AG08396 (cell line): ENCODE data around the gene ZNF552.
"Not testable (repeated sequence)": the region's sequence is repeated elsewhere in the genome, so short reads cannot be mapped to it uniquely, and the experiment has no call there.

Source experiments
- DNase-seq: peaks from one replicate; pipeline ENCODE4 v3.0.0; 2012; ENCODE audit warnings: low spot score, mixed read lengths

ZNF552 gene

DNA sequence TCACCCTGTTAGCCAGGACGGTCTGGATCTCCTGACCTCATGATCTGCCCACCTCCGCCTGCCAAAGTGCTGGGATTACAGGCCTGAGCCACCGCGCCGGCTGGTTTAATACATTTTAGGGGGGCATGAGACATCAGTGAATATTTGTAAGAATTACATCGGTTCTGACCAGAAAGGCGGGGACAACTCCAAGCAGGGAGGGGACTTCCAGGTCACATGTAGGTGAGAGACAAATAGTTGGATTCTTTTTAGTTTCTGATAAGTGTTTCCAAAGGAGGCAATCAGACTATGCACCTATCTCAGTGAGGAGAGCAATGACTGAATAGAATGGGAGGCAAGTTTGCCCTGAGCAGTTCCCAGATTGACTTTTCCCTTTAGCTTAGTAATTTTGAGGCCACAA, 3.7 kb upstream of the ZNF552 start:
- no peak for DNase-seq

GRCh38 chr19:57817976-57818375, 3.3 kb upstream of the ZNF552 start:
- DNase-seq, result no peak

GRCh38 chr19:57816652-57817051, 1.9 kb upstream of the ZNF552 start:
- DNase-seq, result no peak

DNA sequence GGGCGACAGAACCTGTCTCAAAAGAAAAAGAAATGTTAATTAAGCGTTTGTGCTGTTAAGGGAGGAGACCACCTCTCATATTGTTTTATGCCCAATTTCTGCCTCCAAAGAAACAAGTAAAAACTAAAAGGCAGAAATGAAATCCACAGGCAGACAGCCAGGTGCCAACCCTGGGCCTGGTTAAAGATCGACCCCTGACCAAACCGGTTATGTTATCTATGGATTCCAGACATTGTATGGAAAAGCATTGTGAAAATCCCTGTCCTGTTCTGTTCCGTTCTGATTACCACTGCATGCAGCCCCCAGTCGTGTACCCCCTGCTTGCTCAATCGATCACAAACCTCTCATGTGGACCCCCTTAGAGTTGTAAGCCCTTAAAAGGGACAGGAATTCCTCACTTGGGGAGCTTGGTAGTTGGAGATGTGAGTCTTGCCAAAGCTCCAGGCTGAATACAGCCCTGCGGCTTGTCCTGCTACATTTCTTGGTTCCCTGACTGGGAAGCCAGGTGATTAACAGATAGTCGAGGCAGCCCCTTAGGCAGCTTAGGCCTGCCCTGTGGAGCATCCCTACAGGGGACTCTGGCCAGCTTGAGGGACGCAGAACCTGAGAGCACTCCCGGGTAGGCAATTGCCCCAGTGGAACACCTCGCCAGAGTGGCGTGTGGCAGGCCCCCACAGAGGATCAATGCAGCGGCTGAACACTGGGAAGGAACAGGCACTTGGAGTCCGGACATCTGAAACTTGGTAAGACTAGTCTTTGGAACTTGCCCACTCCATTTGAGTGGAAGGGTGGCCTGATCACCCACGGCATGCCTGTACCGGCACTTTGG, 748 bp upstream of the ZNF552 start:
- no peak for DNase-seq

DNA sequence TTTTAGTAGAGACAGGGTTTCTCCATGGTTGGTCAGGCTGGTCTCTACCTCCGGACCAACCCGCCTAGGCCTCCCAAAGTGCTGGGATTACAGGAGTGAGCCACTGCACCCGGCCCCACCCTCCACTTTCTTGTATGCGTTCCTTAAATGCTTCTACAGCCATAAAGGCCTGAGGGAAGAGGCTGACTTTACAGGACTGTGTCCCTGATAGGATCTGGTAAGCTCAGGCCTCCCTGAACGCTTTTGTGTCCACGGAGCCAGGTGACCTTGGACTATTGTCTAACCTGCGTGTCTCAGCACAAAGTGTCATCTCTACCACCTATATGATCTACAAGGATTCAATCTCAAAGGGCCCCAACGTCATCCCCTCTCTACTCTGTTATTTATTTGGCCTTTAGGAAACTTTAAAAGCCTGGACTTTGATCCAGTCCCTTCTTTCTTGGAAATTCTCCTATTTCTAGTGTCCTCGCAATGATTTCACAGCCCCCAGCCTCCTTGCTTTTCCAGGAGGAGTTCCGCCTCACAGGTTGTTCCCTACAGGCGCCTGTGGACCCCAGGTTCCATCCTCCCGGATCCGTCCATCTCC, 701 bp downstream of the ZNF552 start:
- no peak for DNase-seq

DNA sequence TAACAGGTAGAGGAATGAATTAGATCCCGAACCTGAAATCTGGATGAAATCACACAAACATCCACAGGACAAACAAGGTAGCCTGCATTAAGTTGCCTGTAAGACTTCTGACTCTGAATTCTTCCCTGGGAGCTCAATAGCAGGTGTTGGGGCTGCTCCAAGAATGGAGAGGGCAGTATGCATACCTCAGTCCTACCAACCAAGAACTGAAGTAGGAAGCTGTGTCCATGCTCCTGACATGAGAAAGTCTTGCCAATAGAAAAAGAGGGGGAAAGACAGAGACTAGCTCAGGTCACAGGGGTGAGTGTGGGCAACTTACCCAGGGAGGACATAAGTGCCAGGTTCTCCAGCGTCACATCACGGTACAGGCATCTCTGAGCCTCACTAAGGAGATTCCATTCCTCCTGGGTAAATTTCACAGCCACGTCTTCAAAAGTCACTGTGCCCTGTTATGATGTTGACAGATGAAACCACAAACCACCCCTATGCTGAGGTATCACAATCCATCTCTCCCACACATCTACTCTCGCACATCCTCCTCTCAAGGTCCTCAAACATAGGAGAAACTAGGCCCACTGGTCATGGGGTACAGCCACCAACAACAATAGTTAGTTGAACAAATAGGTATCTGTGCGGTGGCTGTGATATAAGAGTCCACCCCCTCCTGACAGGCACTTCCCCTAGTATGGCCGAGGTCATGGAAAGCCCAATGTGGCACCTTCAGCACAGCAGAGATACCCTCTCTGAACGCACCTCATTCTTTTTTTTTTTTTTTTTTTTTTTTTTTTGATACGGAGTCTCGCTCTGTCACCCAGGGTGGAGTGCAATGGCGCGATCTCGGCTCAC, 1.5 kb downstream of the ZNF552 start:
- not testable (repeated sequence) for DNase-seq

GRCh38 chr19:57812226-57812625, 2.5 kb downstream of the ZNF552 start:
- no peak for DNase-seq

- not testable (repeated sequence) for DNase-seq
These were observed 4.1 kb downstream of the ZNF552 start for GRCh38 chr19:57810410-57811295.

DNA sequence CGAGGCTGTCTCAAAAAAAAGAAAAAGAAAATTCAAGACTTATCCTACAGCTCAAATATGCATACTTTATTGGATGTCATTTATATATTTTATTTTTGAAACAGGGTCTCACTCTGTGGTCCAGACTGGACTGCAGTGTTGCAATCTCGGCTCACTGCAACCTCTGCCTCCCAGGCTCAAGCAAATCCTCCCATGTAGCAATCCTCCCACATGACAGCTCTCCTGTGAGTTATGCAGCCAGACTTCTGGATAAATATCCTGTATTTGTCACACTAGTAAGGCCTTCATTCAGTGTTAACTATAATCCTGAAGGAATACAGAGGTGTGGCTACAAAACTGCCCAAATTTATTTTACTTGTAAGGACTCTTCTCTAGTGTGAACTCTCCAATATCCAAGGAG, 7.2 kb downstream of the ZNF552 start:
- DNase-seq, result no peak

GRCh38 chr19:57803594-57804325, 11.0 kb downstream of the ZNF552 start:
- DNase-seq, result peak; percentile 54

DNA sequence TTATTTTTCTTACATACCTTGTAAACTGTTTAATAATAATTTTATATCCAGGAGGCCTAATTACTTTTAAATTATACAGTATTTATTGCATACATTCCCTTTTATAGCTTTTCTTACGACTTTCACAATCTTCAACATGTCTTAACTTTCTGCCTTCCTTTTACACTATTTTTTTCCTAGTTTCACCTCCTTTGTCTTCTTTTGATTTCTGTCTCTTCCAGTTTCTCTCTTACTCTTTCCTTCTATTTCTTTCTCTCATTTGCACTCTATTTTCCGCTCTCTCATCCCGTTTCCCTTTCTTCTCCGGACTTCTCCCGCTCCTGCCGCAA, 11.5 kb downstream of the ZNF552 start:
- no peak for DNase-seq

- DNase-seq, result no peak
These were observed 12.4 kb downstream of the ZNF552 start for GRCh38 chr19:57802269-57802668.

DNA sequence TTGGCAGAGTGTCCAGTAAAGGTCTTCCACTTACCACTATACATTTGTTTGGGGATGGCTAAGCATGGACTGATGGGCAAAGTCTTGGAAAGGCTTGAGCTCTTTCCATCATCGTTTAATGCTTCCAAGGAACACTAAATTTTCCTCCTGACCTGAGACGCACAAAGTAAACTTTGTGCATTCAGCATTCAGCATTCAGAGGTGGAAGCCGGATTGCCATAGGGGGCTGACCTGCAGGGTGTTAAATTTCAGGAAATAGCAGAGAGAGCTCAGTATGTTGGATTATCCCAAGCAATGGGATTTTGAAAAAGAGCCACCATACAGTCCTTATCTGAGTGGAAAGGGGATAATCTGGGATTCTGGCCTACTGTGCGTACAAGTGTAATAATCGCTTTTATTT, 14.0 kb downstream of the ZNF552 start:
- DNase-seq, result no peak

DNA sequence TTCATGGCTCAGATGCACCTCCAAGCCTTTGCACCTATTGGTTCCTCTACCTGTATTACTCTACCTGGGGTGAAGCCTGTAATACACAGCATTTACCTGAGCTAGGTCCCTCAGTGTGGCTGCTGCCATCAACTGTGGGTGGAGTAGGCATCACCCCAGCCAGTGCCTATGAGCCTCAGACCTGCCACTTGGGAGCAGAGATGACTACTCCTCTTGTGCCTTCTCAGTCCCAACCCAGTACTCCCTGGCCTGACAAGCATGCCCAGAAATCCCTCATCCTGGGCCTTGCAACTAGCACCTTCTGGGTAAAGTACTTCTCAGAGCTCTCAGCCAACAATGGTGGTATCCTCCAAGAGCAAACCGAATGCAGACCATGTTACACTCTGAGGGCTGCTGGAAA, 18.1 kb downstream of the ZNF552 start:
- DNase-seq, result not testable (repeated sequence)

GRCh38 chr19:57789288-57789687, 25.4 kb downstream of the ZNF552 start:
- DNase-seq, result no peak

GRCh38 chr19:57788114-57788692, 26.5 kb downstream of the ZNF552 start:
- DNase-seq, result no peak

DNA sequence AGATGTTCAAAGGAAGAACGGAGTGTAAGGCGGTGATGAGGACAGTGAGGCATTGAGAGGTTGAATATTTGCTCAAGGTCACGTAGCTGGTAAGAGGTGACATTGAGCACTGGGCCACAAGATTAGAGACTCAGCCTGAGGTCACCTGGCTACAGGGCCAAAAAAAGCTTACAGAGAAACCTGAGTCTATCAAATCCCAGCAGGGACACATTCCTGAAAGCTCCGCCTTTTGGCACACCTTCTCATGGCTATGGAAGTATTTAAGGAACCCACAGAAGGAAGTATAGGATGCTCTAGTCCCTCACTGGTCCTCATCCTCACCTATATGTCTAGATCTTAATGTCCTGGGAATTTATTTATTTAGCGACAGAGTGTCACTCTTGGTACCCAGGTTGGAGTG, 27.8 kb downstream of the ZNF552 start:
- no peak for DNase-seq

GRCh38 chr19:57786286-57786685, 28.4 kb downstream of the ZNF552 start:
- no peak for DNase-seq

DNA sequence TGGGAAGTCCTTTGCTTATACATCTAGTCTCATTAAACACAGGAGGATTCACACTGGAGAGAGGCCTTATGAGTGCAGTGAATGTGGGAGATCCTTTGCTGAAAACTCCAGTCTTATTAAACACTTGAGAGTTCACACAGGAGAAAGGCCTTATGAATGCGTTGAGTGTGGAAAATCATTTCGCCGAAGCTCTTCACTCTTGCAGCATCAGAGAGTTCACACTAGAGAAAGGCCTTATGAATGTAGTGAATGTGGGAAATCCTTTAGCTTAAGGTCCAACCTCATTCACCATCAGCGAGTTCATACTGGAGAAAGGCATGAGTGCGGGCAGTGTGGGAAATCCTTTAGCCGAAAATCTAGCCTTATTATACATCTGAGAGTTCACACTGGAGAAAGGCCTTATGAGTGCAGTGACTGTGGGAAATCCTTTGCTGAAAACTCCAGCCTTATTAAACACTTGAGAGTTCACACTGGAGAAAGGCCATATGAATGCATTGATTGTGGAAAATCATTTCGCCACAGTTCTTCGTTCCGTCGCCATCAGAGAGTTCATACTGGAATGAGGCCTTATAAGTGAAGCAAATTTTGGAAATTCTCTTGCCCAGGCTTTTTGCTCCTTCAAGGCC, 35.4 kb downstream of the ZNF552 start:
- DNase-seq, result no peak

GRCh38 chr19:57778336-57778735, 36.4 kb downstream of the ZNF552 start:
- no peak for DNase-seq
